OCI-LY3 (cell line): ENCODE data around the gene ARHGAP22.

Experiments used
- H2AFZ ChIP-seq: fragments of 200-600, 300-600 bp; shearing (Covaris generic); 2 replicates; pipeline ENCODE4 v1.6.0; 2014; ENCODE audit warnings: antibody characterized with exemption, low read depth, low read length
- H3K27ac ChIP-seq: fragments of 200-600, 300-600 bp; sonication (generic); 2 replicates; pipeline ENCODE4 v1.5.1; 2014; ENCODE audit warnings: mild to moderate bottlenecking, low read length, moderate library complexity, mixed read lengths
- H3K27me3 ChIP-seq: fragments of 200-600, 300-600 bp; sonication (generic); 2 replicates; pipeline ENCODE4 v1.6.1; 2014; ENCODE audit warnings: low read depth, low read length, mixed read lengths
- H3K36me3 ChIP-seq: fragments of 200-600, 300-600 bp; sonication (generic); replicated peaks from 2 replicates; pipeline ENCODE3; 2014; ENCODE audit warnings: low read depth, low read length, mixed read lengths
- H3K4me1 ChIP-seq: fragments of 300-600, 200-600 bp; sonication (generic); 2 replicates; pipeline ENCODE4 v1.6.1; 2014; ENCODE audit warnings: low read length, mixed read lengths
- H3K4me2 ChIP-seq: fragments of 200-600, 300-600 bp; sonication (generic); 2 replicates; pipeline ENCODE4 v1.6.1; 2014; ENCODE audit warnings: low read length, mixed read lengths
- H3K4me3 ChIP-seq: fragments of 300-600, 200-600 bp; sonication (generic); 2 replicates; pipeline ENCODE4 v1.5.1; 2014; ENCODE audit warnings: antibody characterized with exemption, mild to moderate bottlenecking, low read length, moderate library complexity
- H3K79me2 ChIP-seq: fragments of 300-600, 200-600 bp; shearing (Covaris generic); 2 replicates; pipeline ENCODE4 v1.6.1; 2014; ENCODE audit warnings: mild to moderate bottlenecking, low read length, mixed read lengths
- H3K9ac ChIP-seq: fragments of 300-600, 200-600 bp; shearing (Covaris generic); 2 replicates; pipeline ENCODE4 v1.6.0; 2014; ENCODE audit warnings: mild to moderate bottlenecking, low read length, moderate library complexity
- H3K9me3 ChIP-seq: fragments of 200-600, 300-600 bp; shearing (Covaris generic); 2 replicates; pipeline ENCODE4 v1.6.1; 2014; ENCODE audit warnings: low read length, mixed read lengths; ENCODE audit not compliant: insufficient read depth
- H4K20me1 ChIP-seq: fragments of 200-600, 300-600 bp; sonication (generic); 2 replicates; pipeline ENCODE4 v1.6.1; 2016; ENCODE audit warnings: low read length, mixed read lengths; ENCODE audit not compliant: insufficient read depth
- CTCF ChIP-seq: fragments of 200-600, 300-600 bp; sonication (generic); IDR thresholded peaks from 2 replicates; pipeline ENCODE4 v1.5.1; 2014; ENCODE audit warnings: antibody characterized with exemption, low read length, low read depth
- EZH2phosphoT487 ChIP-seq: fragments of 200-600 bp; shearing (Covaris generic); IDR thresholded peaks from 2 replicates; pipeline ENCODE4 v1.6.1; 2018; ENCODE audit warnings: antibody characterized with exemption, mixed run types, low read depth

The ARHGAP22 gene

GRCh38 chr10:48461623-48462481 lies 143.0 kb downstream of the ARHGAP22 start:
- TF ChIP-seq EZH2phosphoT487 (no peak), CTCF (no peak)
- Histone ChIP-seq H3K4me2 (no peak overlapping the region), H3K9ac (no peak overlapping the region), H3K4me3 (no peak overlapping the region), H3K79me2 (no peaks in the 10 kb centered on the region), H3K36me3 (no peaks in the 10 kb centered on the region), H4K20me1 (no peaks in the 10 kb centered on the region), H3K27ac (no peak overlapping the region), H3K9me3 (no peaks in the 10 kb centered on the region), H3K4me1 (peaks cover 10% of the 10 kb centered on the region), H2AFZ (no peak overlapping the region), H3K27me3 (no peaks in the 10 kb centered on the region)

- no peak overlapping the region for H3K4me2 ChIP-seq
- no peak overlapping the region for H3K27ac ChIP-seq
- H3K9ac ChIP-seq, result no peak overlapping the region
- H3K4me1 ChIP-seq, result peaks cover 18% of the 10 kb centered on the region
- H3K36me3 ChIP-seq, result no peaks in the 10 kb centered on the region
- no peaks in the 10 kb centered on the region for H4K20me1 ChIP-seq
- H2AFZ ChIP-seq, result no peak overlapping the region
- no peaks in the 10 kb centered on the region for H3K79me2 ChIP-seq
- no peak overlapping the region for H3K4me3 ChIP-seq
- no peaks in the 10 kb centered on the region for H3K9me3 ChIP-seq
- no peaks in the 10 kb centered on the region for H3K27me3 ChIP-seq
- no peak for TF ChIP-seq EZH2phosphoT487
Observed at GRCh38 chr10:48460182-48460581, 144.7 kb downstream of the ARHGAP22 start.

GRCh38 chr10:48459270-48460150 lies 145.4 kb downstream of the ARHGAP22 start:
- Histone ChIP-seq H3K4me2 (no peak overlapping the region), H3K4me3 (no peak overlapping the region), H3K27me3 (no peaks in the 10 kb centered on the region)

GRCh38 chr10:48458662-48459048 lies 146.2 kb downstream of the ARHGAP22 start:
- no peaks in the 10 kb centered on the region for H4K20me1 ChIP-seq
- H2AFZ ChIP-seq, result no peak overlapping the region
- H3K9ac ChIP-seq, result no peak overlapping the region
- TF ChIP-seq EZH2phosphoT487 (no peak), CTCF (no peak)
- H3K9me3 ChIP-seq, result no peaks in the 10 kb centered on the region
- no peaks in the 10 kb centered on the region for H3K27me3 ChIP-seq
- no peak overlapping the region for H3K4me2 ChIP-seq
- no peaks in the 10 kb centered on the region for H3K36me3 ChIP-seq
- no peaks in the 10 kb centered on the region for H3K79me2 ChIP-seq
- H3K27ac ChIP-seq, result no peak overlapping the region
- H3K4me1 ChIP-seq, result peaks cover 18% of the 10 kb centered on the region
- H3K4me3 ChIP-seq, result no peak overlapping the region

More at GRCh38 chr10:48459270-48460150, 145.4 kb downstream of the ARHGAP22 start:
- H3K9me3 ChIP-seq, result no peaks in the 10 kb centered on the region
- no peak overlapping the region for H3K9ac ChIP-seq
- no peak overlapping the region for H2AFZ ChIP-seq
- peaks cover 18% of the 10 kb centered on the region for H3K4me1 ChIP-seq
- TF ChIP-seq CTCF (no peak), EZH2phosphoT487 (no peak)
- H3K27ac ChIP-seq, result no peak overlapping the region
- no peaks in the 10 kb centered on the region for H3K36me3 ChIP-seq
- no peaks in the 10 kb centered on the region for H4K20me1 ChIP-seq
- no peaks in the 10 kb centered on the region for H3K79me2 ChIP-seq
